Prostate gland (tissue), 2 donors: ENCODE measurements around the gene ARHGEF26. TPM values are rescaled to one million over a fixed set of nuclear protein-coding genes. Genes with fewer than 3 reads are reported as not detected.

Experiments
- DNase-seq: peaks from one replicate; pipeline ENCODE4 v3.0.0-alpha.2; 2019; ENCODE audit warnings: low spot score
- H3K27ac ChIP-seq, 2 donors: fragments of 200-600 bp; sonication (generic); 2 replicates each; pipeline ENCODE4 v1.5.1; 2017 to 2019
- H3K27me3 ChIP-seq: fragments of 200-600 bp; sonication (generic); replicated peaks from 2 replicates; pipeline ENCODE4 v1.5.1; 2019; ENCODE audit not compliant: insufficient read depth
- H3K36me3 ChIP-seq, 2 donors: fragments of 200-600 bp; sonication (generic); 1 replicate in 1 of 2; 2 replicates in 1 of 2; pipeline versions ENCODE4 v1.5.1 to v1.8.1; 2017 to 2019
- H3K4me1 ChIP-seq: fragments of 200-600 bp; sonication (generic); replicated peaks from 2 replicates; pipeline ENCODE4 v1.5.1; 2019
- H3K4me3 ChIP-seq, 2 donors: fragments of 200-600 bp; sonication (generic); 2 replicates each; pipeline ENCODE4 v1.5.1; 2017 to 2019
- H3K9me3 ChIP-seq: fragments of 200-600 bp; sonication (generic); 2 replicates; pipeline ENCODE4 v1.5.1; 2017
- POLR2A ChIP-seq: fragments of 450-650 bp; IDR thresholded peaks from one replicate; pipeline ENCODE4 v1.6.1; 2016; ENCODE audit warnings: antibody characterized with exemption, mild to moderate bottlenecking
- POLR2AphosphoS5 ChIP-seq: sonication (generic); formaldehyde crosslinking; IDR thresholded peaks from one replicate; pipeline ENCODE4 v1.6.1; 2017; ENCODE audit warnings: antibody characterized with exemption
- WGBS: methylation state at CpG from one replicate; pipeline ENCODE4 v1.1.5; 2018; 5-methylcytosine and 5-hydroxymethylcytosine counted together
- intact Hi-C: fragments of 100-400 bp; cut with DNase I; formaldehyde crosslinking; loops from one replicate; pipeline ENCODE4 v1.14.2; 2022
- total RNA-seq, 2 donors: library from RNA; depleted of rRNA; stranded (reverse); fragments of >200 nt; gene quantifications; one replicate each; pipeline ENCODE4 v1.1.0, GENCODE V29; 2016
- TF ChIP-seq, protein P1 (sequence below), 4 experiments: fragments of 200-600 bp in 2 of 4; fragments of 450-650 bp in 2 of 4; sonication (generic) in 2 of 4; IDR thresholded peaks; 1 replicate in 3 of 4; 2 replicates in 1 of 4; pipeline ENCODE4 v1.5.1; 2016 to 2019; ENCODE audit warnings: antibody characterized with exemption in 4 of 4, mild to moderate bottlenecking in 2 of 4, moderate library complexity in 2 of 4

Gene ARHGEF26
- total RNA-seq, 2 donors from 2014 or later = 15.4 to 26.8 TPM

DNA sequence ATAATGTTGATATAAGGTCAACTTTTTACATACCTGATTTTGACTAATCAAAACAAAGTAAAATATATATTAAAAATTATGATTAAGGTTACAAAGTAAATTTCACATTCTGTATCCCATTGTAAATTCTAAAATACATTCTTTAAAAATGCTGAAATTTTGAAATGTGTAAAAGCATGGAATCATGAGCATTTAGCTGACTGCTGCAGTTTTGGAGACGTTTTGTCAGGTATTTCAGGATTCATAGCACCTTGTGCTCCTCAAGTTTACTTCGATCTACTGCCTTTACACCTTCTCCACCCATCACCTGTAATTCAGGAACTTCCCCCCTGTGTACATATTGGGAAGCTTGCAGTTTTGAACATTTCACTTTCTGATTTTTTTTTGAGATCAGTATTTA lies 71.0 kb downstream of the ARHGEF26 start:
- intact Hi-C loops = no loop called here
- H3K36me3 ChIP-seq = no peaks in the 10 kb centered on the region
- no peaks in the 10 kb centered on the region for H3K4me1 ChIP-seq
- no peak overlapping the region for H3K27ac ChIP-seq
- no peak for TF ChIP-seq POLR2A
- TF ChIP-seq POLR2AphosphoS5 = no peak
- TF ChIP-seq, protein P1, sequence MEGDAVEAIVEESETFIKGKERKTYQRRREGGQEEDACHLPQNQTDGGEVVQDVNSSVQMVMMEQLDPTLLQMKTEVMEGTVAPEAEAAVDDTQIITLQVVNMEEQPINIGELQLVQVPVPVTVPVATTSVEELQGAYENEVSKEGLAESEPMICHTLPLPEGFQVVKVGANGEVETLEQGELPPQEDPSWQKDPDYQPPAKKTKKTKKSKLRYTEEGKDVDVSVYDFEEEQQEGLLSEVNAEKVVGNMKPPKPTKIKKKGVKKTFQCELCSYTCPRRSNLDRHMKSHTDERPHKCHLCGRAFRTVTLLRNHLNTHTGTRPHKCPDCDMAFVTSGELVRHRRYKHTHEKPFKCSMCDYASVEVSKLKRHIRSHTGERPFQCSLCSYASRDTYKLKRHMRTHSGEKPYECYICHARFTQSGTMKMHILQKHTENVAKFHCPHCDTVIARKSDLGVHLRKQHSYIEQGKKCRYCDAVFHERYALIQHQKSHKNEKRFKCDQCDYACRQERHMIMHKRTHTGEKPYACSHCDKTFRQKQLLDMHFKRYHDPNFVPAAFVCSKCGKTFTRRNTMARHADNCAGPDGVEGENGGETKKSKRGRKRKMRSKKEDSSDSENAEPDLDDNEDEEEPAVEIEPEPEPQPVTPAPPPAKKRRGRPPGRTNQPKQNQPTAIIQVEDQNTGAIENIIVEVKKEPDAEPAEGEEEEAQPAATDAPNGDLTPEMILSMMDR (IDR thresholded peaks at IDR 0.05) = no peak
- no peak overlapping the region for H3K4me3 ChIP-seq
- H3K9me3 ChIP-seq = no peaks in the 10 kb centered on the region
- no peaks in the 10 kb centered on the region for H3K27me3 ChIP-seq
- WGBS = 90% methylated on average over 2 of the region's 2 CpGs
- no peak for DNase-seq

GRCh38 chr3:154193000-154193615 lies 71.9 kb downstream of the ARHGEF26 start:
- intact Hi-C loops = no loop called here
- Histone ChIP-seq H3K9me3 (no peaks in the 10 kb centered on the region), H3K27me3 (no peaks in the 10 kb centered on the region), H3K27ac (no peak overlapping the region), H3K36me3 (no peaks in the 10 kb centered on the region), H3K4me3 (no peak overlapping the region), H3K4me1 (no peaks in the 10 kb centered on the region)
- WGBS = 71% methylated on average over 1 of the region's 1 CpG
- DNase-seq = no peak
- no peak for TF ChIP-seq POLR2A
- TF ChIP-seq, protein P1 (IDR thresholded peaks at IDR 0.05) = no peak
- TF ChIP-seq POLR2AphosphoS5 = no peak

DNA sequence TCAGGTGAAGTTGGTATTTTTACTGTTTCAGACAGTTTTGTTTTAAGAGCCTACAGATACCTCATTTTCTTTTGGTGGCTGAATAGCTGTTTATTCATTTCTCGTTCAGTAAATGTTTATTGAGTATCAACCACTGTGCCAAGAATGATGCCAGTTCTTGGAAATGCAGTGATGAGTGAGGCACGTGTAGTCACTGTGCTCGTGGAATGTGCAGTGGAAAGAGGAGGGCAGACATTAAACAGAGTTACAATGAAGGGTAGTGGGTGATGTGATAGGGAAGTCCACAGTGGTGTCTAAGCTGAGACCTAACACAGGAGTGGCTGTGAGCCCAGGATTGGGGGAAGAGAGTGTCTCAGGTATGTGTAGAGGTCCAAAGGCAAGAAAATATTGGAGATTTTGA lies 73.7 kb downstream of the ARHGEF26 start:
- H3K36me3 ChIP-seq = no peaks in the 10 kb centered on the region
- TF ChIP-seq POLR2A = no peak
- TF ChIP-seq, protein P1 (IDR thresholded peaks at IDR 0.05) = no peak
- no peak for TF ChIP-seq POLR2AphosphoS5
- 41% methylated on average over 3 of the region's 3 CpGs for WGBS
- no peaks in the 10 kb centered on the region for H3K4me1 ChIP-seq
- intact Hi-C loops = no loop called here
- no peak overlapping the region for H3K27ac ChIP-seq
- no peak for DNase-seq
- H3K9me3 ChIP-seq = no peaks in the 10 kb centered on the region
- no peak overlapping the region for H3K4me3 ChIP-seq
- no peaks in the 10 kb centered on the region for H3K27me3 ChIP-seq

DNA sequence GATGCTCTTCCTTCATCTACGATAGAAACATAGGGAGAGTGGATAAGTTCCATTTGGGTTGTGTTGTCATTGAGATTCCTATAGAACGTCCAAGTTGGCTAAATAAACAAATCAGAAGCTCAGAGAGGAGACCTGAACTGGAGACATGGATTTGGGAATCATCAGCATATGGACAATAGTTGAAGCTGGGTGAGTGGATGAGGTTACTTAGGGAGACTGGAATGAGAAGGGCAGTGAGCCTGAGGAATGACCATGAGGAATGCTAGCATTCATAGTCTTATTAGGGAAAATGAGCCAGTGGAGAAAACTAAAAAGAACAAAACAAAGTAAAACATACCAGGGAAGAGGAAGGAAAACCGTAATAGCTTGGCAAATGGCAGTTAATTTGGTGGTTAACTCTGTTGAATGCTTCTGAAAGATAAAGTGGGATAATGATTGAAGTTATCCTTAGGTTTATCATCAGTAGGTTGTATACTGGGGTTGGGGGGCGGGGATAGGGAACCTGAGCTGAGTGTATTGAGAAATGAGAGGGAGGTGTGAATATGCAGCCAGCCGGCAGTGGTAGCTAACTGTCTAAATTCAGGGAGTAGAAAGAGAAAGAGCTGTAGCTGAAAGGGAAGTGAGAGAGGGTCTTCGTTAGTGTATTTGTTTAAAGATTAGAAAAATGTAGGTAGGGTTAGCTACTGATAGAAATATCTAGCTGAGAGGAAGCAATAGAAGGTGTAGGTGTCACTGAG lies 74.6 kb downstream of the ARHGEF26 start:
- Histone ChIP-seq H3K27me3 (no peaks in the 10 kb centered on the region), H3K4me3 (no peak overlapping the region), H3K9me3 (no peaks in the 10 kb centered on the region), H3K4me1 (no peaks in the 10 kb centered on the region), H3K36me3 (no peaks in the 10 kb centered on the region), H3K27ac (no peak overlapping the region)
- intact Hi-C loops = no loop called here
- 75% methylated on average over 6 of the region's 6 CpGs for WGBS
- no peak for DNase-seq
- TF ChIP-seq, protein P1 (IDR thresholded peaks at IDR 0.05) = no peak
- TF ChIP-seq POLR2AphosphoS5 = no peak
- TF ChIP-seq POLR2A = no peak

DNA sequence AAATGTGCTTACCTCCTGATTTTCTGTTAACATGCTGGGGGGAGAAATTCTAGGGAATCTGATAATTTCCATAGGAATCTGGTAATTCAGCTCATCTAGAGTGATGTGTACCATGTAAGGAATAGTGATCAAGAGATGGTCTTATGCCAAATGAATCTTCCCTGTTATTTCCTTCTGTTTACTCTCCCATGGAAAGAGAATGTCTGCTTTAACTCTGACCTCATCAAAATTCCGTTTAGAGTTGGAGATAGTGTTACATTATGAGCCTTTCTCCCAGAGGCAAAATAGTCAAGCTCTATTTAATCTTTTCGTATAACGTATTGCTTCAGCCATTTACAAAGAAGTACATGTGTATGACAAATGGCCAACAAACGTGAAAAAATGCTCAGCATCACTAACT lies 76.6 kb downstream of the ARHGEF26 start:
- no peaks in the 10 kb centered on the region for H3K27me3 ChIP-seq
- H3K27ac ChIP-seq = no peak overlapping the region
- no peak overlapping the region for H3K4me3 ChIP-seq
- intact Hi-C loops = no loop called here
- DNase-seq = no peak
- no peaks in the 10 kb centered on the region for H3K9me3 ChIP-seq
- WGBS = 62% methylated on average over 4 of the region's 4 CpGs
- no peak for TF ChIP-seq POLR2AphosphoS5
- TF ChIP-seq, protein P1 (IDR thresholded peaks at IDR 0.05) = no peak
- TF ChIP-seq POLR2A = no peak
- no peaks in the 10 kb centered on the region for H3K4me1 ChIP-seq
- no peaks in the 10 kb centered on the region for H3K36me3 ChIP-seq
